ENCODE results near the gene CDC5L.

- no peak for TF ChIP-seq ZNF274 (IDR thresholded peaks at IDR 0.05; ENCODE audit: low read depth, low read length)
- TF ChIP-seq YY1 (IDR thresholded peaks at IDR 0.05; ENCODE audit: insufficient read depth, insufficient read length): no peak
- no peak for TF ChIP-seq SUZ12 (IDR thresholded peaks at IDR 0.05; ENCODE audit: extremely low read depth, insufficient read depth, insufficient read length)
These were observed 87.9 kb downstream of the CDC5L start for GRCh38 chr6:44475417-44475778.
